ENCODE results near the gene ZNF784.
A peak's percentile ranks its signal among the peaks of the same experiment; 100 is the strongest.

ZNF784 gene

GRCh38 chr19:55624109-55625003 lies at the start of gene ZNF784:
Gene ZNF784, minus strand, starts transcription at chr19:55624566. Its CDS starts 5 bp downstream, at chr19:55624561.
- DNase-seq = peak; percentile 88

GRCh38 chr19:55673889-55674288 lies 49.5 kb upstream of the ZNF784 start:
- no peak for DNase-seq

GRCh38 chr19:55673465-55673864 lies 49.1 kb upstream of the ZNF784 start:
- no peak for DNase-seq

- no peak for DNase-seq
Observed at GRCh38 chr19:55672418-55672817, 48.1 kb upstream of the ZNF784 start.

- DNase-seq = no peak
Observed at GRCh38 chr19:55671054-55671378, 46.6 kb upstream of the ZNF784 start.

- no peak for DNase-seq
Observed at GRCh38 chr19:55670280-55671053, 46.1 kb upstream of the ZNF784 start.

GRCh38 chr19:55669418-55670279 lies 45.3 kb upstream of the ZNF784 start:
- no peak for DNase-seq

GRCh38 chr19:55668603-55669348 lies 44.4 kb upstream of the ZNF784 start:
- DNase-seq = no peak

- no peak for DNase-seq
Observed at GRCh38 chr19:55667958-55668357, 43.6 kb upstream of the ZNF784 start.

- no peak for DNase-seq
Observed at GRCh38 chr19:55667511-55667910, 43.1 kb upstream of the ZNF784 start.

- DNase-seq = no peak
Observed at GRCh38 chr19:55667006-55667381, 42.6 kb upstream of the ZNF784 start.

GRCh38 chr19:55666343-55667005 lies 42.1 kb upstream of the ZNF784 start:
- DNase-seq = no peak

GRCh38 chr19:55663846-55664536 lies 39.6 kb upstream of the ZNF784 start:
- no peak for DNase-seq

- no peak for DNase-seq
Observed at GRCh38 chr19:55661826-55662225, 37.5 kb upstream of the ZNF784 start.

GRCh38 chr19:55660991-55661390 lies 36.6 kb upstream of the ZNF784 start:
- DNase-seq = no peak

GRCh38 chr19:55660404-55660803 lies 36.0 kb upstream of the ZNF784 start:
- no peak for DNase-seq

- no peak for DNase-seq
Observed at GRCh38 chr19:55659822-55660221, 35.5 kb upstream of the ZNF784 start.

GRCh38 chr19:55658846-55659459 lies 34.6 kb upstream of the ZNF784 start:
- no peak for DNase-seq

- no peak for DNase-seq
Observed at GRCh38 chr19:55656988-55657747, 32.8 kb upstream of the ZNF784 start.

GRCh38 chr19:55656552-55656951 lies 32.2 kb upstream of the ZNF784 start:
- DNase-seq = no peak
